Astrocyte (in vitro differentiated cells and primary cell): ENCODE data around the gene TEX101.

Experiments used
- EZH2 ChIP-seq: IDR thresholded peaks from 2 replicates; pipeline ENCODE4 v1.6.1; 2012; ENCODE audit warnings: mild to moderate bottlenecking, low read length, inconsistent platforms; ENCODE audit not compliant: insufficient read depth
- TF ChIP-seq, protein P1 (sequence below): IDR thresholded peaks from 2 replicates; pipeline ENCODE4 v1.5.1; 2011; ENCODE audit warnings: low read depth, mild to moderate bottlenecking, inconsistent platforms, low read length, moderate library complexity; ENCODE audit not compliant: insufficient read depth

DNA sequence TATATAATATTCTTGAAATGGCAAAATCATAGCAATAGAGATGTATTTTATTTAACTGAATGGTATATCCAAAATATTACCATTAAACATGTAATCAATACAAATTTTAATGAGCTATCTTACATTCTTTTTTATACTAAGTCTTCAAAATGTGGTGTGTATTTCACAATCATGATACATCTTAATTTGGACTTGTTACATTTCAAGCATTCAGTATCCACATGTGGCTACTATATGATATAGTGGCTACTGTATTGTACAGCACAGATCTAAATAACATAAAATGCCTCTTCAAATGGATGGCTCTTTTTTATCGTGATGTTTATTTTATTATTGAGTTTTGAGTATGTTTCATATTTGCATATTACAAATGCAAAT is 8.0 kb downstream of the TEX101 start:
- TF ChIP-seq EZH2: no peak
- TF ChIP-seq, protein P1, sequence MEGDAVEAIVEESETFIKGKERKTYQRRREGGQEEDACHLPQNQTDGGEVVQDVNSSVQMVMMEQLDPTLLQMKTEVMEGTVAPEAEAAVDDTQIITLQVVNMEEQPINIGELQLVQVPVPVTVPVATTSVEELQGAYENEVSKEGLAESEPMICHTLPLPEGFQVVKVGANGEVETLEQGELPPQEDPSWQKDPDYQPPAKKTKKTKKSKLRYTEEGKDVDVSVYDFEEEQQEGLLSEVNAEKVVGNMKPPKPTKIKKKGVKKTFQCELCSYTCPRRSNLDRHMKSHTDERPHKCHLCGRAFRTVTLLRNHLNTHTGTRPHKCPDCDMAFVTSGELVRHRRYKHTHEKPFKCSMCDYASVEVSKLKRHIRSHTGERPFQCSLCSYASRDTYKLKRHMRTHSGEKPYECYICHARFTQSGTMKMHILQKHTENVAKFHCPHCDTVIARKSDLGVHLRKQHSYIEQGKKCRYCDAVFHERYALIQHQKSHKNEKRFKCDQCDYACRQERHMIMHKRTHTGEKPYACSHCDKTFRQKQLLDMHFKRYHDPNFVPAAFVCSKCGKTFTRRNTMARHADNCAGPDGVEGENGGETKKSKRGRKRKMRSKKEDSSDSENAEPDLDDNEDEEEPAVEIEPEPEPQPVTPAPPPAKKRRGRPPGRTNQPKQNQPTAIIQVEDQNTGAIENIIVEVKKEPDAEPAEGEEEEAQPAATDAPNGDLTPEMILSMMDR: no peak
